GM18505 (cell line): ENCODE data around the gene TM4SF1.
"Not testable (repeated sequence)": the region's sequence is repeated elsewhere in the genome, so short reads cannot be mapped to it uniquely, and the experiment has no call there.

Experiments used
- ATAC-seq: cut with Tn5 transposase; IDR thresholded peaks from one replicate; pipeline ENCODE4 v1.9.1; 2021; ENCODE audit not compliant: unreplicated experiment
- POLR2A ChIP-seq: IDR thresholded peaks from 4 replicates; pipeline ENCODE4 v1.6.1; 2011; ENCODE audit warnings: borderline replicate concordance; ENCODE audit not compliant: insufficient read depth, insufficient read length; ENCODE audit errors: extremely low read depth

TM4SF1 gene

DNA sequence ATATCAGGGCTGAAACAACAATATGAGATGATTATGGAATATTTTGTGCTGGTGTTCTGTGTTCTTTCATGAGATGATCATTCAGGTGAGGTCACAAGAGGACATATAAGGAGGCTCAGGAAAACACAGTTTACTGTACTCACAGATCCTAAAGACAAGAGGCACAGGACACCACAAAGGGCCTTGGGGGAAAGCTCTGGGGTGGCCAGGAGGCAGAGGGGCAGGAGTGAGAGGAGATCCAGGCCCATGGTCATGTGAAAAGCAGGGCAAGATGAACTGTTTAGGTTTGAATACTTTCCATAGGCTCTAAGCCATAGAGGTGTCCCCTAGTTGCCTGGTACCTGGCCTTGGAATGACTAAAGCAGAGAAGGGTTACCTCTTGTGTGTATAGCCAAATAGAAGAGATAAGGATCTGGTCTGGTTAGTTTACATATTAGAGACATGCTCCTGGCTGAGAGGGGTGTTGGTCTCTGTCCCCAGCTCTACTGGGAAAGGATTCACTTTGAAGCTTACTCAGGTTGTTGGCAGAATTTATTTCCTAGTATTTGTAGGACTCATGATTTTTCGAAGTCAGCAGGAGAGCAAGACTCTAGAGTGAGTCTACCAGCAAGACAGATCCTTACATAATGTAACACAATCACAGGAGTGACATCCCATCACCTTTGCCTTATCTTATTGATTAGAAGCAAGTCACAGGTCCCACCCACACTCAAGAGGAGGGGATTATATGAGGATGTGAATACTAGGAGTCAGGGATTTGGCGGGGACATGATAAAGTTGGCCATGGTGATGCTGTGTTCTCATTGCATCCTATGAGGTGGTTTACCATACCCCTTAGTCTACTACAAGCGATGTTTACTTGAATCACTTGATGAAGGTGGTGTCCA is 11.3 kb upstream of the TM4SF1 start:
- TF ChIP-seq POLR2A: no peak

DNA sequence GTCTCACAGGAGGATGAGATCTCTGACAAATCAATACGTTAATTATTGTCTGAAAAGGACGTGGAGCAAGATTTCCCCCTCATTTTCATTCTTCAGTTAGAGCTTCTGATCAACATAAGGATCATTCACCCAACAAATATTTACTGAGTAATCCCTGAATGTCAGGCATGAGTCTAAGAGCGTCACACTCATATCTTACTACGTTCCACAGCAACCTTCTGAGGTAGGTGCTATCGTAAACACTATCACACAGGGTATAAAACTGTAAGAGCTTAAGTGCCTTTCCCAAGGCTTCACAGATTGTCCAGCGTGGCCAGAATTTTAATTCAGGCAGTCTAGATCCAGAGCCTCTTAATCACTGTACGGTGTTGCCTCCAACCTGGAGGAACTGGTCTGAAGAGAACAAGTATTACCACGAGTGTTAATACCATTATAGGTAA is 10.6 kb upstream of the TM4SF1 start:
- no peak for TF ChIP-seq POLR2A
- no peak for ATAC-seq

More for the DNA sequence above, 11.3 kb upstream of the TM4SF1 start:
- ATAC-seq: no peak

GRCh38 chr3:149386299-149386606 is 8.8 kb upstream of the TM4SF1 start:
- no peak for ATAC-seq
- TF ChIP-seq POLR2A: no peak

DNA sequence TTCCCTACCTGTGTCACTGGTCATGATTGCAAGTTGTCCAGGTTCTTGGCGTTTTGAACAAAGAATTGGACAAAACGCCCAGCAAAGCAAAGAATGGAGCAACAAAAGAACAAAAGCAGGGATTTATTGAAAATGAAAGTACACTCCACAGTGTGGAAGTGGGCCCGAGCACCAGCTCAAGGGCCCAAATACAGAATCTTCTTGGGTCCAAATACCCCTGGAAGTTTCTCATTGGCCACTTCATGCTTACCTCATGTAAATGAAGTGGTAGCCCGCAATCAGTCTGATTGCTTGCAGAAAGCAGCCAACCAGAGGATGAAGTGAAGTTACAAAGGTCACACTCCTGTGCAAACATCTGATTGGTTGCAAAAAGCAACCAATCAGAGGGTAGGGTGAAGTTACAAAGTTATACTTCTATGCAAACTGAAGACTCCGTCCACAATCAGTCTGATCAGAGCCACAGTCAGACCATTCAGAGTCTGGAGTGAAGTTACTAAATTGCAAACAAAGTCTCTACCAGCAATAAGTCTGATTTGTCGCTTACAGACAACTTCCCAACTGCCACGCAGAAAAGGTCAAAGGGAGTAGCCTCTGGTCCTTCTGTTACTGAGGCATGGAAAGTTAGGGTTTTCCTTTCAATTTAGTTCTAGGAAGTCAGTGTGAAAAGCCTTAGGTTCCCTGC is 8.3 kb upstream of the TM4SF1 start:
- no peak for ATAC-seq
- no peak for TF ChIP-seq POLR2A

DNA sequence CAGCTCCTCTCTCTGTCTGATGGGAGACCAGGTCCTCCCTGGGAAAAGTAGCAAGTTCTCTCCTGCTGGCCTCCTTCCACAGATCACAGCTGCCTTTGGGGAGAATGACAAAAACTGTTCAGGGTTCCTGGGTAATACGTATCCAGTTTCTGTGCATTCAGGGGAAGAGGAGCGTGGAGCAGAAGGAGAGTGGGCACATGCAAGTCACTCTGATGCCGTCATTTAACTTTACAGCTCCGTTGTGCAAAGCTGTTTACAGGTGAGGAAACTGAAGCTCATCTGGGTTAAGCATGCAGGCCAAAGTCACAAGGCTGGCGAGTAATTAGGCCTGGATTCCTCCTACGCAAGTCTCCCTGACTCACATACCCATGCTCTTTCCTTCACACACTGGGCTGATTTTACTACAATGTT is 7.5 kb upstream of the TM4SF1 start:
- no peak for ATAC-seq
- no peak for TF ChIP-seq POLR2A

GRCh38 chr3:149384167-149384566 is 6.7 kb upstream of the TM4SF1 start:
- no peak for TF ChIP-seq POLR2A
- no peak for ATAC-seq

GRCh38 chr3:149383703-149384102 is 6.3 kb upstream of the TM4SF1 start:
- TF ChIP-seq POLR2A: no peak
- no peak for ATAC-seq

GRCh38 chr3:149382518-149382917 is 5.1 kb upstream of the TM4SF1 start:
- no peak for TF ChIP-seq POLR2A
- ATAC-seq: no peak

- no peak for ATAC-seq
- TF ChIP-seq POLR2A: no peak
Measured at GRCh38 chr3:149382101-149382467, 4.6 kb upstream of the TM4SF1 start.

GRCh38 chr3:149381173-149382100 is 4.0 kb upstream of the TM4SF1 start:
- ATAC-seq: no peak
- TF ChIP-seq POLR2A: no peak

DNA sequence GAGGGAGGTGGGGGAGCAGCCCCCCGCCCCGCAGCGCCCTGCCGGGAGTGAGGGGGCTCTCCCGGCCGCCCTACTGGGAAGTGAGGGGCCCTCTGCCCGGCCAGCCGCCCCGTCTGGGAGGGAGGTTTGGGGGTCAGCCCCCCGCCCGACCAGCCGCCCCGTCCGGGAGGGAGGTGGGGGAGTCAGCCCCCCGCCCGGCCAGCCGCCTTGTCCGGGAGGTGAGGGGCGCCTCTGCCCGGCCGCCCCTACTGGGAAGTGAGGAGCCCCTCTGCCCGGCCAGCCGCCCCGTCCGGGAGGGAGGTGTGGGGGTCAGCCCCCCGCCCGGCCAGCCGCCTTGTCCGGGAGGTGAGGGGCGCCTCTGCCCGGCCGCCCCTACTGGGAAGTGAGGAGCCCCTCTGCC is 2.8 kb upstream of the TM4SF1 start:
- ATAC-seq: not testable (repeated sequence)

DNA sequence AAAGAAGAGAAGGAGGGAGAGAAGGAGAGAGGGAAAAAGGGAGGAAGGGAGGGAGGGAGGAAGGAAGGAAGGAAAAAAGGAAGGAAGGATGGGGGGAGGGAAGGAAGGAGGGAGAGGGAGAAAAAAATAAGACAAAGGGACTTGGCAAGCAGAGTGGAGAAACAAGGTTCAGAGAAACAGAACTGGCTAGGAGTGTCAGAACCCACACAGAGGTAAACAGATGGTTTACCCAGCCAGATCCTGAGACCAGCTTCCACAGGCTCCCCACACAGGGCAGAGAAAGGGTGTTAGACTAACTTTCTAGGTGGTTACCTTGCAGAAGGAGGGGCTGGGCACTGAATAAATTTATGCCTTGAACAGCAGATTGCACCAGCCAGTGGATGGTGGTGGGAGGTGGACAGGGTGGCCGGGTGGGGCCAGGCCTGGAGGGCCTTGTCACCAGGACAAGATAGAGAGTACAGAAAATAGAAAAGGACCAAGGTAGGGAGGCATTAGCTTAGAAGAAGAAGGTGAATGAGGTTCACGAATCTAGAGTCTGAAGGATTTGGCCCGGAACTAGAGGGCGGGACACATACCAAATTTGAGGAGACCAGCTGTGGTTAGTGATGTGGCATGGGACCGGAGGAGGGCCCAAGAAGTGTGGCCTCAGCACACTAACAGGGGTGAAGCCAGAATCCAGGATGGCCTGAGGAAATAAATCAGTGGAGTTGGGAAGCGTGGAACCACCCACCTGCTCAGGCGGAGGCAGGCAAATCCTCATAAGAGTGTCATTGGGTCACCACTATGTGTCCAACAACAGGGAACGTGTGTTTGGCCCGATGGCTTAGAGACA is 1.2 kb upstream of the TM4SF1 start:
- ATAC-seq: no peak
- no peak for TF ChIP-seq POLR2A

GRCh38 chr3:149376718-149377407 is 586 bp downstream of the TM4SF1 start:
- no peak for TF ChIP-seq POLR2A
- ATAC-seq: no peak
